ENCODE data around the gene GOLGA6L22.
"Not testable (repeated sequence)": the region's sequence is repeated elsewhere in the genome, so short reads cannot be mapped to it uniquely, and the experiment has no call there.

Gene GOLGA6L22, protein sequence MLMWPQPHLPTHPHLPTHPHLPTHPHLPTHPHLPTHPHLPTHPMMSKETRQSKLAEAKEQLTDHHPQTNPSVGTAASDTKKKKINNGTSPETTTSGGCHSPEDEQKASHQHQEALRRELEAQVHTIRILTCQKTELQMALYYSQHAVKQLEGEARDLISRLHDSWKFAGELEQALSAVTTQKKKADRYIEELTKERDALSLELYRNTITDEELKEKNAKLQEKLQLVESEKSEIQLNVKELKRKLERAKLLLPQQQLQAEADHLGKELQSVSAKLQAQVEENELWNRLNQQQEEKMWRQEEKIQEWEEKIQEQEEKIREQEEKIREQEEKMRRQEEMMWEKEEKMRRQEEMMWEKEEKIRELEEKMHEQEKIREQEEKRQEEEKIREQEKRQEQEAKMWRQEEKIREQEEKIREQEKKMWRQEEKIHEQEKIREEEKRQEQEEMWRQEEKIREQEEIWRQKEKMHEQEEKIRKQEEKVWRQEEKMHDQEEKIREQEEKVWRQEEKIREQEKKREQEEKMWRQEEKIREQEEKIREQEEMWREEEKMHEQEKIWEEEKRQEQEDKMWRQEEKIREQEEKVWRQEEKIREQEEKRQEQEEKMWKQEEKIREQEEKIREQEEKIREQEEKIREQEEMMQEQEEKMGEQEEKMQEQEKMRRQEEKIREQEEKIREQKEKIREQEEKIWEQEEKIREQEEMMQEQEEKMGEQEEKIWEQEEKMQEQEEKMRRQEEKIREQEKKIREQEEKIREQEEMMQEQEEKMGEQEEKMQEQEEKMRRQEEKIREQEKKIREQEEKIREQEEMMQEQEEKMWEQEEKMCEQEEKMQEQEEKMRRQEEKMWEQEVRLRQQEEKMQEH
- 0 reads per million in 3 donors for total RNA-seq

DNA sequence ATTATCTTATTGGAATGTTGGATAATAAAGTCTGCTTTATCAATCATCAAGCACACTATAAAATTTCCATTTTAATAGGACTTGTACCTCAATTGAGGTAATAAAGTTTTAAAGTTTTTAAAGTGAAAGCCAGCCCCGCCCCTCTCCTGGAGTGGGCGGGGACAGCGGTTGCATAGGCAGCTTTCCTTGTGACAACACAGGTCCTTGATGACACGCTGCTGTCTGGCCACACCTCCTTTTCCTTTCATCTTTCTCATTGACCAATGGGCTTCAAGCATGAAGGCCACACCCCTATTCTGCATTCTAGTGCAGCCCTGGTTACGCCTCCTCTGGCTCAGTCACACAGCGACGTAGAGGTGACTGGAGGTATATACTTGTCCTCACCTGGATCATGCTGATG lies at the start of gene GOLGA6L22:
Gene GOLGA6L22 (plus strand): TSS at position 301 of the 400 bp plus-strand sequence. CDS start 91 bp downstream, at position 392.
- H3K9me3 ChIP-seq (ENCODE audit: control insufficient read depth, low read length); H3K4me3 ChIP-seq (ENCODE audit: insufficient read depth, low read depth, low read length, poor library complexity, severe bottlenecking); H3K27me3 ChIP-seq (replicated peaks; ENCODE audit: control insufficient read depth, insufficient read depth, low read length, poor library complexity, severe bottlenecking); DNase-seq; H3K36me3 ChIP-seq (ENCODE audit: control insufficient read depth, insufficient read depth, low read length); H3K27ac ChIP-seq (ENCODE audit: insufficient read depth, low read length, poor library complexity, severe bottlenecking); H3K4me1 ChIP-seq (ENCODE audit: control insufficient read depth, insufficient read depth, low read length, poor library complexity, severe bottlenecking): not testable (repeated sequence)

DNA sequence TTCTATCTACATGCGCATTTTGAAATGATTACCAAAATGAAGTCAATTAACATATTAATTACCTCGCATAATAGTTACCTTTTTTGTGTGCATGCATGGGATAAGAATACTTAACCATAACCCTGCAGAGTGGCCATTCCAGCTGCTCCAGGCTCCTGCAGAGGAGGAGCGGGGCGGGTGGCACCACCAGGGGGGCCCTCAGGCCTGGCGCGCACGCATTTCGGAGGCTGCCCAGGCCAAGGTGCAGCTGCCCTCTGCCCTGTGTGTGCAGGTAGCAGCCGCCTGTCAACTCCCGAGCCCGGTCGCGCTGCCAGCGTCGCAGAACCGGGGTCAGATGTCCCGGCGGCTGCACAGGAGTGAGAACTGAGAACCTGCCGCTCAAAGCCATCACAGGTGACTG lies 41.4 kb upstream of the GOLGA6L22 start:
- not testable (repeated sequence) for H3K4me3 ChIP-seq (ENCODE audit: insufficient read depth, low read depth, low read length, poor library complexity, severe bottlenecking); H3K4me1 ChIP-seq (ENCODE audit: control insufficient read depth, insufficient read depth, low read length, poor library complexity, severe bottlenecking); H3K36me3 ChIP-seq (ENCODE audit: control insufficient read depth, insufficient read depth, low read length); H3K27ac ChIP-seq (ENCODE audit: insufficient read depth, low read length, poor library complexity, severe bottlenecking); H3K9me3 ChIP-seq (ENCODE audit: control insufficient read depth, low read length); H3K27me3 ChIP-seq (replicated peaks; ENCODE audit: control insufficient read depth, insufficient read depth, low read length, poor library complexity, severe bottlenecking); DNase-seq

DNA sequence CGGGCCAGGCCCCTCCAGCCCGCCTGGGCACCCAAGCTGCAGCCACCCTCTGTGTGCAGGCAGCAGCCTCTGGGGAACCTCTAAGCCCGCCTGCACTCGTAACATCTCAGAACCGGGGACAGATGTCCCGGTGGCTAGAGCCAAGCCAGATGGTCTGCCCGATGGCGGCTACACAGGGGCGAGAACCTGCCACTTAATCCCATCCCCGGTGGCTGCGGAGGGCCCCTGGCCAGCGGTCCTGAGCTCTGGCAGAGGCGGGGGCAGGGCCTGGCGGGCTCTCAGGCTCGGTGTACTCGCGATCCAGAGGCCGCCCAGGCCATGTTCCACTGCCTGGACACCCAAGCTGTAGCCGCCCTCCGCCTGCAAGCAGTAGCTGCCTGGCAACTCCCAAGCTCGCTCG lies 40.9 kb upstream of the GOLGA6L22 start:
- not testable (repeated sequence) for H3K27me3 ChIP-seq (replicated peaks; ENCODE audit: control insufficient read depth, insufficient read depth, low read length, poor library complexity, severe bottlenecking); H3K27ac ChIP-seq (ENCODE audit: insufficient read depth, low read length, poor library complexity, severe bottlenecking); H3K36me3 ChIP-seq (ENCODE audit: control insufficient read depth, insufficient read depth, low read length); H3K9me3 ChIP-seq (ENCODE audit: control insufficient read depth, low read length); DNase-seq; H3K4me1 ChIP-seq (ENCODE audit: control insufficient read depth, insufficient read depth, low read length, poor library complexity, severe bottlenecking); H3K4me3 ChIP-seq (ENCODE audit: insufficient read depth, low read depth, low read length, poor library complexity, severe bottlenecking)

DNA sequence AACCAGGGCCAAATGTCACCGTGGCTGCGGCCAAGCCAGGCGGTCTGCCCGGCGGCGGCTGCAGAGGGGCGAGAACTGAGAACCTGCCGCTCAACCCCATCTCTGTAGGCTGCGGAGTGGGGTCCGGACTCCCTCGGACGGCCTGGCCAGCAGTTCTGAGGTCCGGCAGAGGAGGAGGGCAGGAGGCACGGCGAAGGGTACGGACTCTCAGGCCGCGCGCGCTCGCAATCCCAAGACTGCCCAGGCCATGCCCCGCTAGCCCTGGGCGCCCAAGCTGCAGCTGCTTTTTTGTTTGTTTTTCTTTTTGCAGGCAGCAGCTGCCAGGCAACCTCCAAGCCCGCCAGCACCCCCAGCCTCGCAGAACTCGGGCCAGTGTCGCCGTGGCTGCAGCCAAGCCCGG lies 40.5 kb upstream of the GOLGA6L22 start:
- not testable (repeated sequence) for H3K4me3 ChIP-seq (ENCODE audit: insufficient read depth, low read depth, low read length, poor library complexity, severe bottlenecking); H3K36me3 ChIP-seq (ENCODE audit: control insufficient read depth, insufficient read depth, low read length); H3K4me1 ChIP-seq (ENCODE audit: control insufficient read depth, insufficient read depth, low read length, poor library complexity, severe bottlenecking); DNase-seq; H3K27me3 ChIP-seq (replicated peaks; ENCODE audit: control insufficient read depth, insufficient read depth, low read length, poor library complexity, severe bottlenecking); H3K9me3 ChIP-seq (ENCODE audit: control insufficient read depth, low read length); H3K27ac ChIP-seq (ENCODE audit: insufficient read depth, low read length, poor library complexity, severe bottlenecking)

DNA sequence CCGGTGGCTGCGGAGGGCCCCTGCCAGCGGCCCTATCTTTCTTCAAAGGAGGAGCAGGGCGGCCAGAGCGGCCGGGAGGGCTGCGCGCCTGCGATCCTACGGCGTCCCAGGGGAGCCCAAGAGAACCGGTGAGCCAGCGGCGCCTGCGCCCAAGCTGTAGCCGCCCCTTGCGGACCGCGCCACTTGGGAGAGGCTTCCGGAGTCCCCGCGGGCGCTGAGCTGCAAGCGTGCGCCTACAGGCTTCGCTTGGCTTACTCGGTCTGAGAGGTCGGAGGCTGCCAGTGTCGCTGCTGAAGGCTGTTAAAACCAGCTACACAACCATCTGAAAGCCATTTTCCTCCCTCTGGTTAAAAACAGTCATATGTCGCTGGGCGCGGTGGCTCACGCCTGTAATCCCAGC lies 40.0 kb upstream of the GOLGA6L22 start:
- H3K27me3 ChIP-seq (replicated peaks; ENCODE audit: control insufficient read depth, insufficient read depth, low read length, poor library complexity, severe bottlenecking); DNase-seq; H3K27ac ChIP-seq (ENCODE audit: insufficient read depth, low read length, poor library complexity, severe bottlenecking); H3K4me1 ChIP-seq (ENCODE audit: control insufficient read depth, insufficient read depth, low read length, poor library complexity, severe bottlenecking); H3K36me3 ChIP-seq (ENCODE audit: control insufficient read depth, insufficient read depth, low read length); H3K9me3 ChIP-seq (ENCODE audit: control insufficient read depth, low read length); H3K4me3 ChIP-seq (ENCODE audit: insufficient read depth, low read depth, low read length, poor library complexity, severe bottlenecking): not testable (repeated sequence)

DNA sequence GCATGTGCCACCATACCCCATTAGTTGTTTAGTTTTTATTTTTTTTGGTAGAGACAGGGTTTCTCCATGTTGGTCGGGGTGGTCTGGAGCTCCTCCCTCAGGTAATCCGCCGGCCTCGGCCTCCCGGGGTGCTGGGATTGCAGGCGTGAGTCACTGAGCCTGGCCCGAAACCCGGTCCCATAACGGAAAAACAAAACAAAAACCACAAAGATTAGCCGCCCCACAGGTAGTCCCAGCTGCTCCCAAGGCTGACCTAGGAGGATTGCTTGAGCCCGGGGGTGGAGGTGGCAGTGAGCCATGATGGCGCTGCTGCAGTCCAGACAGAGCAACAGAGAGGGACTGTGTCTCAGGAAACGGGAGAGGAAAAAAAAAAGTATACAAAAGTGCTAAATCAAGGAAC lies 38.4 kb upstream of the GOLGA6L22 start:
- not testable (repeated sequence) for H3K27ac ChIP-seq (ENCODE audit: insufficient read depth, low read length, poor library complexity, severe bottlenecking); H3K27me3 ChIP-seq (replicated peaks; ENCODE audit: control insufficient read depth, insufficient read depth, low read length, poor library complexity, severe bottlenecking); H3K4me3 ChIP-seq (ENCODE audit: insufficient read depth, low read depth, low read length, poor library complexity, severe bottlenecking); DNase-seq; H3K36me3 ChIP-seq (ENCODE audit: control insufficient read depth, insufficient read depth, low read length); H3K9me3 ChIP-seq (ENCODE audit: control insufficient read depth, low read length); H3K4me1 ChIP-seq (ENCODE audit: control insufficient read depth, insufficient read depth, low read length, poor library complexity, severe bottlenecking)

DNA sequence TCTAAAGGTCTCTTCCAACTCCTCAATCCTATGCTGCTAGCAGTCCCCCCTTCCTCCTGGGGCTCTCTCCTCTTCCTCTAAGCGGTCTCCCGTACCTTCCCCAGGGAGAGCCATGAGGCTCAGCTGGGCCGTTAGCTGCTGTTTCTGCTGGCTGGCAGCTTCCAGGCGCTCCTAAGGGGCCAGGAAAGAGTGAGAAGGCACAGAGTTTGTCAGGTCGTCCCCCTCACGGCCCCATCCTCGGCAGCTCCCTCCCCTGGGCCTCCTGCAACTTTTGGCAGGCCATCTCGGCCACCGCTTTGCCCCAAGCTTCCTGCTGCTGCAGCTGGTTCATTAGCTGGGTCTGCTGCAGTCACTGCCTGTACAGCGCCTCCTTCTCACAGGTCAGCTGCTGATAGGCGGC lies 29.3 kb upstream of the GOLGA6L22 start:
- not testable (repeated sequence) for DNase-seq

DNA sequence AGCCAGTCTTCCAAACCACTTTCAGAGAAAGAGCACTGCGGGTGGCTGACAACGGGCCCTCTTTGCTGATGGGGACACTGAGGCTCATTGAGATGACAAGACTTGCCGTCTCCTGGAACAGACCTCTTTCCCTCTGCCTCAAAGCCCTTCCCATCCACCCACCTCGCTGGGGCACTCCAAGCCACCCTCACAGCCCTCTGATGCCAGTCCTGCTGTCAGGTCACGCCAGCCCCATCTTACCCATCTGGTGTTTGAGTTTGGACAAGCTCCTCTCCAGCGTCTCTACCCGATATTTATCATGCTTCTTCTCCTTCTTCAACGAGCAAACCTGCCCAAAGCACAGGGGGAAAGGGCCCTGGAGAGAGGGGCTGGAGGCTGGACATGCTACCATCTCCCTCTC lies 27.0 kb upstream of the GOLGA6L22 start:
- not testable (repeated sequence) for DNase-seq; H3K27ac ChIP-seq (ENCODE audit: insufficient read depth, low read length, poor library complexity, severe bottlenecking); H3K4me1 ChIP-seq (ENCODE audit: control insufficient read depth, insufficient read depth, low read length, poor library complexity, severe bottlenecking)

More for the DNA sequence above, 29.3 kb upstream of the GOLGA6L22 start:
- H3K4me1 ChIP-seq (ENCODE audit: control insufficient read depth, insufficient read depth, low read length, poor library complexity, severe bottlenecking); H3K27ac ChIP-seq (ENCODE audit: insufficient read depth, low read length, poor library complexity, severe bottlenecking); H3K9me3 ChIP-seq (ENCODE audit: control insufficient read depth, low read length); H3K4me3 ChIP-seq (ENCODE audit: insufficient read depth, low read depth, low read length, poor library complexity, severe bottlenecking); H3K27me3 ChIP-seq (replicated peaks; ENCODE audit: control insufficient read depth, insufficient read depth, low read length, poor library complexity, severe bottlenecking); H3K36me3 ChIP-seq (ENCODE audit: control insufficient read depth, insufficient read depth, low read length): not testable (repeated sequence)

DNA sequence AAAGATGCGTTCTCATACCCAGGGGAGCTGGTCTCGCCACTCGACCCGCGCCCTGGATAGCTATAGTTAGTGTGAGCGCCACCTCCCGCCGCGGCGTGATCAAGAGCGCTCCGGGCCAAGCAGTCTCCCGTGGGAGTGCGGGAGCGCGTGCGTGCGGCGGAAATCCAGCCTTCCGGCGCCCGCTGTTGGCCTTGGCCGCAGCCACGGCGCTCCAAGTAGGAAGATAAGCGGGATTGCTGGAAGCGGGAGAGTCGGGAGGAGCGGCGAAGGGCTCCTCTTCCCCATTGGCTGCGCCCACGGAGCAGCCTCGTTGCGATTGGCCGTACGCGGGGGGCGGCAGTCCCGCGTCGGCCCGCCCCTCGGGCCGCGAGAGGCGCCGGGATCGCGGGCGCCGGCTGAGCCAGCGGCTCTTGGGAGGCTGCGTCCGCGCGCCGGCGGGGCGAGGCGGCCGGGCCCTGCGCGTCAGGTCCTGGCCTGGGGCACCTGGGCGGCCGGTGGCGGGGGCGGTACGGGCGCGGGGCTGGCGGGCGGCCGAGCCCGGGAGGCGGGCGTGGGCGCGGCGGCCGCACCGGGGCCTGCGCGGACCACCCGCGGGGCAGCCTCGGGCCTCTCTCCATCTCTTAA lies 35.9 kb downstream of the GOLGA6L22 start:
- H3K9me3 ChIP-seq (ENCODE audit: control insufficient read depth, low read length); H3K27ac ChIP-seq (ENCODE audit: insufficient read depth, low read length, poor library complexity, severe bottlenecking); H3K27me3 ChIP-seq (replicated peaks; ENCODE audit: control insufficient read depth, insufficient read depth, low read length, poor library complexity, severe bottlenecking); H3K4me1 ChIP-seq (ENCODE audit: control insufficient read depth, insufficient read depth, low read length, poor library complexity, severe bottlenecking); H3K36me3 ChIP-seq (ENCODE audit: control insufficient read depth, insufficient read depth, low read length): not testable (repeated sequence)
- H3K4me3 ChIP-seq (ENCODE audit: insufficient read depth, low read depth, low read length, poor library complexity, severe bottlenecking) = peak overlapping the region; percentile 39
- peak; percentile 4 to 36 (median 33) for DNase-seq

More for the DNA sequence above, 27.0 kb upstream of the GOLGA6L22 start:
- H3K4me3 ChIP-seq (ENCODE audit: insufficient read depth, low read depth, low read length, poor library complexity, severe bottlenecking); H3K27me3 ChIP-seq (replicated peaks; ENCODE audit: control insufficient read depth, insufficient read depth, low read length, poor library complexity, severe bottlenecking); H3K36me3 ChIP-seq (ENCODE audit: control insufficient read depth, insufficient read depth, low read length); H3K9me3 ChIP-seq (ENCODE audit: control insufficient read depth, low read length): not testable (repeated sequence)

DNA sequence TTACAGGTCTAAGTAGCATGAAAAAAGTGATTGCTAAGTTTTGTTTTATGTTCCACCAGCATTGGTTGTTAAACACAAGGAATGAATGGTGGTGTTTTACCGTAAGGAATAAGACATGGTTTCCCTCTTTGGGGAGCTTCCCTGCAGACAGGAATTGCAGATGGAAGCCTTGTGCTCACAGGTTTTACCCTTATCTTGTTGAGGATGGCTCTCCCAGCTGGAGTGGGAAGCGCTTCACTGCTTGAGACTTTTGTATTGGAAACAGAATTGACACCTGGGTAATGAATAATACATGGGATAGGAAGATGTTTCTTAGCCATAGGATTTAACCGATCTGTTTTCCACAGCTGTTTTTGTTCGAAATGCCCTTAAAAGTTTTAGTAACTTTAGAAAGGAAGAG lies 38.5 kb downstream of the GOLGA6L22 start:
- H3K4me3 ChIP-seq (ENCODE audit: insufficient read depth, low read depth, low read length, poor library complexity, severe bottlenecking); H3K36me3 ChIP-seq (ENCODE audit: control insufficient read depth, insufficient read depth, low read length); H3K9me3 ChIP-seq (ENCODE audit: control insufficient read depth, low read length); H3K27ac ChIP-seq (ENCODE audit: insufficient read depth, low read length, poor library complexity, severe bottlenecking); H3K4me1 ChIP-seq (ENCODE audit: control insufficient read depth, insufficient read depth, low read length, poor library complexity, severe bottlenecking); H3K27me3 ChIP-seq (replicated peaks; ENCODE audit: control insufficient read depth, insufficient read depth, low read length, poor library complexity, severe bottlenecking); DNase-seq: not testable (repeated sequence)
